Measurements from ENCODE around the gene RPS24.

DNA sequence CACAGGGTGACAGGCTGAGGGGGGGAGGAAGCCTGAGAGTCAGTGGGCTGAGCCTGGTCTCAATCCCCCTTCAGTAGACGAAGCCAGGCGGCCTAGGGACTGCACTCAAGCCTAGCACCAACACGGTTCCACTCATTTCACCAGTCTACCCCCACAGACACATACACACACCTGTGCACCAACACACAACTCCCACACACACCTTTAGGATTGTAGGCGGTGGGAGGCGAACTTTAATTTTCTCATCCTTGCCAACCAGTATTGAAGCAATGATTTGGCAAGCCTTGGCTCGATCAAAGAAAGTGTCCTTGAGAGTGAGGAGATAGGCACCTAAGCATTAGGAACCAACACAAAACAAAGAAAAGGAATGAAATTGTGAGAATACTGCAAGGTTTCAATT, 24.0 kb upstream of the RPS24 start:
- TF ChIP-seq POLR2A (IDR thresholded peaks at IDR 0.05) = no peak
- TF ChIP-seq, protein P1, sequence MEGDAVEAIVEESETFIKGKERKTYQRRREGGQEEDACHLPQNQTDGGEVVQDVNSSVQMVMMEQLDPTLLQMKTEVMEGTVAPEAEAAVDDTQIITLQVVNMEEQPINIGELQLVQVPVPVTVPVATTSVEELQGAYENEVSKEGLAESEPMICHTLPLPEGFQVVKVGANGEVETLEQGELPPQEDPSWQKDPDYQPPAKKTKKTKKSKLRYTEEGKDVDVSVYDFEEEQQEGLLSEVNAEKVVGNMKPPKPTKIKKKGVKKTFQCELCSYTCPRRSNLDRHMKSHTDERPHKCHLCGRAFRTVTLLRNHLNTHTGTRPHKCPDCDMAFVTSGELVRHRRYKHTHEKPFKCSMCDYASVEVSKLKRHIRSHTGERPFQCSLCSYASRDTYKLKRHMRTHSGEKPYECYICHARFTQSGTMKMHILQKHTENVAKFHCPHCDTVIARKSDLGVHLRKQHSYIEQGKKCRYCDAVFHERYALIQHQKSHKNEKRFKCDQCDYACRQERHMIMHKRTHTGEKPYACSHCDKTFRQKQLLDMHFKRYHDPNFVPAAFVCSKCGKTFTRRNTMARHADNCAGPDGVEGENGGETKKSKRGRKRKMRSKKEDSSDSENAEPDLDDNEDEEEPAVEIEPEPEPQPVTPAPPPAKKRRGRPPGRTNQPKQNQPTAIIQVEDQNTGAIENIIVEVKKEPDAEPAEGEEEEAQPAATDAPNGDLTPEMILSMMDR (IDR thresholded peaks at IDR 0.05 in 8 of 11, conservative IDR thresholded peaks at IDR 0.05 in 3 of 11) = no peak

Measured in spleen (tissue), 7 donors.